HG03196 (cell line): ENCODE measurements around the gene RERG.

Experiments
- ATAC-seq: cut with Tn5 transposase; IDR thresholded peaks from one replicate; pipeline ENCODE4 v1.9.1; 2021; ENCODE audit not compliant: unreplicated experiment

Gene RERG

GRCh38 chr12:15220915-15221885, at the start of gene RERG:
Gene RERG, minus strand, starts transcription at chr12:15221417. Its CDS starts 3,928 bp downstream, at chr12:15217489.
- ATAC-seq: peak; percentile 93

- no peak for ATAC-seq
Measured at GRCh38 chr12:15270591-15270990, 49.4 kb upstream of the RERG start.

- ATAC-seq: peak; percentile 67
Measured at GRCh38 chr12:15268927-15269552, 47.8 kb upstream of the RERG start.

GRCh38 chr12:15268309-15268708, 47.1 kb upstream of the RERG start:
- no peak for ATAC-seq

- ATAC-seq: no peak
Measured at GRCh38 chr12:15265875-15266274, 44.7 kb upstream of the RERG start.

GRCh38 chr12:15256761-15257160, 35.5 kb upstream of the RERG start:
- no peak for ATAC-seq

GRCh38 chr12:15253990-15254389, 32.8 kb upstream of the RERG start:
- ATAC-seq: no peak

GRCh38 chr12:15244926-15245325, 23.7 kb upstream of the RERG start:
- no peak for ATAC-seq

GRCh38 chr12:15244341-15244740, 23.1 kb upstream of the RERG start:
- ATAC-seq: no peak

- ATAC-seq: no peak
Measured at GRCh38 chr12:15243102-15243501, 21.9 kb upstream of the RERG start.

GRCh38 chr12:15240898-15241297, 19.7 kb upstream of the RERG start:
- ATAC-seq: no peak

GRCh38 chr12:15234508-15234907, 13.3 kb upstream of the RERG start:
- ATAC-seq: no peak

GRCh38 chr12:15234011-15234410, 12.8 kb upstream of the RERG start:
- no peak for ATAC-seq

GRCh38 chr12:15232959-15233358, 11.7 kb upstream of the RERG start:
- ATAC-seq: no peak

GRCh38 chr12:15231493-15231892, 10.3 kb upstream of the RERG start:
- ATAC-seq: no peak

GRCh38 chr12:15230751-15231150, 9.5 kb upstream of the RERG start:
- no peak for ATAC-seq

GRCh38 chr12:15230137-15230536, 8.9 kb upstream of the RERG start:
- no peak for ATAC-seq

- no peak for ATAC-seq
Measured at GRCh38 chr12:15227004-15227679, 5.9 kb upstream of the RERG start.

GRCh38 chr12:15225863-15226218, 4.6 kb upstream of the RERG start:
- peak; percentile 52 for ATAC-seq

GRCh38 chr12:15225136-15225862, 4.1 kb upstream of the RERG start:
- no peak for ATAC-seq

GRCh38 chr12:15222219-15222618, 1.0 kb upstream of the RERG start:
- no peak for ATAC-seq
